ENCODE data around the gene HBB.
A peak's percentile ranks its signal among the peaks of the same experiment; 100 is the strongest.

The HBB gene

DNA sequence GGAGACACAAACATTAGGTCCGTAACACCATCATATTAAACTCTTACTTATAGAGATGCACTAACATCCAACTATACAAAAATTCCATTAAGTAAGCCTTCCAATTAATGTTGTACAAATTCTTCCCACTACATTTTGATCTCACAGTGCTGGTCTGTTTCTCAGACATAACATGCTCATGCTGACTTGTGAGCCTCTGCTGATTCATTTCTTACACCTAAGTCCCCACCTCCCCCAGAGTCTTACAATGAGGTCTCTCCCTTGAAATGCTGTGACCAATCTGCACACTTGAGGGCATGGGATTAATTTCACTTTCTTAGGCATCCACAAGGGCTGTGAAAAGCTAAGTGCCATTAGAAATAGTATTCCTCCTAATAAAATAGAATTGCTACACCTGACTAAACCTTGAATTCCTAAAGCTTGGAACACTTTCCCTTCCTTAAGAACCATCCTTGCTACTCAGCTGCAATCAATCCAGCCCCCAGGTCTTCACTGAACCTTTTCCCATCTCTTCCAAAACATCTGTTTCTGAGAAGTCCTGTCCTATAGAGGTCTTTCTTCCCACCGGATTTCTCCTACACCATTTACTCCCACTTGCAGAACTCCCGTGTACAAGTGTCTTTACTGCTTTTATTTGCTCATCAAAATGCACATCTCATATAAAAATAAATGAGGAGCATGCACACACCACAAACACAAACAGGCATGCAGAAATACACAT, 20.8 kb upstream of the HBB start:
- no peak for DNase-seq (ENCODE audit: low spot score)

DNA sequence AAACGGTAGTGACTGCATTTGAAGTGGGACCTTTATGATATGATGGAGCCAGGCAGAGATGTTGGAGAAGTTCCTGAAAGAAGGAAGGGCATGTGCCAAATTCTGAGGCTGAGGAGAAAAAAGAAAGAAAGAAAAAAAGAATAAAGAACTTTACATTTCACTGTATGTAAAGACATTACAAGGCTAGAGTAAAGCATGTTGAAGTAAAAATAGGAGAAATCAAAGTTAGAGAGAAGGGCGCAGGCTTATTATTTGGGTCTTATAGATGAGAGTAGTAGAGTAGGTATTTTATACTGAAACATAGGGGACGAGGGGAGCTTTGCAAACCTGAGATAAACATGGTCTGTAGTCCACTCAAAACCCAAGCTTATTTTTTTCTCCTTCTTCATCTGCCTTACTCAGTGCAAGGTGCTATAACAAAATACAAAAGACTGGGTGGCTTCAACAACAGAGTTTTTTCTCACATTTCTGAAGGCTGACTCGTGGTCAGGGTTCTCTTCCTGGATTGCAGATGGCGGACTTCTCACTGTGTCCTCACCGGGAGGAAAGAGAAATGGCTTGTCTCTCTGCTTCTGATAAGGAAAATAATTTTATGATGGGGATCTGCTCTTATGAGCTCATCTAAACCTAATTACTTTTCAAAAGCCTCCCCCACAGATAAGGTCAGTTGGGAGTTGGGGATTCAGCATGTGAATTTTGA, 20.1 kb upstream of the HBB start:
- DNase-seq (ENCODE audit: low spot score) = no peak

DNA sequence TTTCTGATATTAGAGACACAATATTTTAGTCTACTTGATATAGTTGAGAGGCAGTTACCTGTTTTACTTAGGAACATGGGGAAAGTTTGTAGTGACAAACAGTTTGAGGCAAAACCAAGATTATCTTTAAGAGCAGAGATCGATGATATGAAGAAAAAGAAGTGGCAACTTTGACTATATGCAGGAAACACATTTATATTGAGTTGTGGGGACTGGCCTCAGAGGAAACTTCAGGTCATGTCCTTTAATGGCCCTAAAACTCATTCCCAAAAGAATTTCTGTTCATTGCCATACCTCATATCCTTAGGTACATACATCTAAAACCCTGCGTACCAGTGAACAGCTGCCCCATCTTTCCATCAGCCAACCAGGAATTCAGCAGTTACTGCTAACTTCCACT, 18.3 kb upstream of the HBB start:
- DNase-seq (ENCODE audit: low spot score) = no peak

DNA sequence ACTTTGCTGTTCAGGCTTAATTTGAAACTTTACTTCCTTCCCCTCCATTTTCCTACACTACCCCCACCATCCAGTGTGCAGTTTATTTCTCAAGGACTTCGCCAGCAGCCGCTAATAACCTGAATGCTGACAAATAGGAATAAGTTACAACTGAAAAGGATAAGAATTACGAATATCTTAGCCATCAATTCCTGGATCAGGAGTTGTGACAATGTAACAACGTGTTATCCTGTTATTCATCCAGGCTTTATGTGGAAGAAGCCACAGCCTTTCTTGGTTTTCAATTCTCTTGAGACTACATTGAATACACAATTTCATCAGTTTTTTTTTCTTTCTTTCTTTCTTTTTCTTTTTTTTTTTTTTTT, 16.9 kb upstream of the HBB start:
- DNase-seq (ENCODE audit: low spot score) = no peak

DNA sequence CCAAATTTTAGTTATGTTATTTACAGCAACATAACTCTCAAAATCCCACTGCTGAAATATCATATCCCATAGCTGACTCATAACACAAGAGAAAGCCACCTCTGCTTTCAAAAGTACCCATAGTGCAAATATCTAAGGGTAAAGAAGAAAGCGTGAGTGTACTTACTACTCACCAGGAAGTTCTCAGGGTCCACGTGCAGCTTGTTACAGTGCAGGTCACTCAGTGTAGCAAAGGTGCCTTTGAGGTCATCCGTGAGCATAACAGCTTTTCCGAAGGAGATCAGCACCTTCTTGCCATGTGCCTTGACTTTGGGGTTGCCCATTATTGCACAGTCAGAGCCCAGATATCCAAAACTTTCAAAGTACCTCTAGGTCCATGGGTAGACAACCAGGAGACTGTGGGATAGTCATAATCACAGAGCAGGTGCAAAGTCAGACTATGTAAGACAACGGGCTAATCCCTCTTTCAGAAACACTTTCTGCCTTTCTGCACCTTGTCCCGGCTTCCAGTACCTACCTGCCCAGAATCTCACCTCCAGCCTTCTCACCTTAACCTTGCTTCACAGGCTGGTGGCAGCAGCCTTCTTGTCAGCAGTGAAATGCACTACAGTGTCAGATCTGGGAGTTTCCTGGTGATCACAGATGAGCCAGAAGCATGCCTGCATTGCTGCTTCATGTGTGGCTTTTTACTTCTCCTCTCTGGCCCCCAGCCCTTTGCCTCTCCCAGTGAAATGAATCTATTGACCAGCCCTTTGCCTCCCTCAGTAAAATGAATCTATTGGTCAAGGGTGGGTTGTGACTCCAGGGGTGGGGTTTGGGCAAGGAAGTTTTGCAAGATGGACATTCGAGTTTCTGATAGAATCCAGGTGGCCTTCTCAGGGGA, 16.3 kb upstream of the HBB start:
- DNase-seq (ENCODE audit: low spot score) = no peak

DNA sequence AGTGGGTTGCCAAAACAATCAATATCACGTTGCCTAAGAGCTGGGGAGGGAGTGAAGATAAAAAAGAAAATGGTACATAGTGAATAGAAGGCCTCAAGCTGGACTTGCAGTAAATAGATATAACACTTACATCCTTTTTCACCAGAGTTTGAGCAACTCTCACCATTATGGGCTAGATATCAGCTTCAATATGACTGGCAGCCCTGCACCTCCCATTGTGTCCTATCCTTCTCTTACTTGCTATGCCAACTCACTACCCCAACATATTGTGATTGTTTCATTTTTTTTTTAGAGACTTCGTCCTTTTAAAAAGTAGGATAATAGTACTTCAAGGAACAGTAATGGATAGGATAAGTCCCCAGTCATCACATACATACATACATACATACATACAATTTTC, 15.3 kb upstream of the HBB start:
- no peak for DNase-seq (ENCODE audit: low spot score)

DNA sequence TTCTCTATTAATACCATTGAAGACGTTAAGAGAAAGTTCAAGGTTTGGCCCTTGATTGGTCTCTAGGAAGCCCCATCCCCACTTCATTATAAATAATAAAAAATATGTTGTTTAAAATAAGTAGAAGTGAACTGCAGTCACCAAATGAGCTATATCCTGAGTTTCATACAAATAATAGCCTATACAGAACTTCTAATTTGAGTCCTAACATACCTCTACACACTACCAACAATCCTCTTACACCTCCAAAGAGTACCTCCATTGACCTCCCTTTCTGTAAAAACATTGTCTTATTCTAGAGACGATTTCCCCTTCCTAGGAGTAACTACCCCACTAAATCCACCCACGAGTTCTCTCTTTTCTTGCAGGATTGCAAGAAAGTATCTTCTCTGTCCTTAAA, 14.6 kb upstream of the HBB start:
- DNase-seq (ENCODE audit: low spot score) = no peak

DNA sequence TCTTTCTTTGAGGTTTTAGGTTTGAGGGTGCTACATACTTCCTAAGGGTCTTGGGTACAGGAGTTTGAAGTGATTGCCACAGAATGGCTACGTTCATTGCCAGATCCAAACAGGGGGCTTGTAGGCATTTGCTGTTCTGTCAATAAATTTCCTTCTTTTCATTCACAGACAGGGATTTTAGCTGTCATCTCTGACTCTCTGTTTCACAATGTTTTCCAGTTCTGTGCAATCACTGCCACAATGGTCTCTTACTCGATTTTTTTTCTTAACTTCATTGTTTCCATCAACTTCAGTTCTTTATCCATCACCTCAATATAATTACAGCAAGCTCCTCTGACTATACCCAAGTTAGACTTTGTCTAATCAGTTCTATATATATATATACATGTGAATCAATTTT, 13.6 kb upstream of the HBB start:
- DNase-seq (ENCODE audit: low spot score) = no peak

DNA sequence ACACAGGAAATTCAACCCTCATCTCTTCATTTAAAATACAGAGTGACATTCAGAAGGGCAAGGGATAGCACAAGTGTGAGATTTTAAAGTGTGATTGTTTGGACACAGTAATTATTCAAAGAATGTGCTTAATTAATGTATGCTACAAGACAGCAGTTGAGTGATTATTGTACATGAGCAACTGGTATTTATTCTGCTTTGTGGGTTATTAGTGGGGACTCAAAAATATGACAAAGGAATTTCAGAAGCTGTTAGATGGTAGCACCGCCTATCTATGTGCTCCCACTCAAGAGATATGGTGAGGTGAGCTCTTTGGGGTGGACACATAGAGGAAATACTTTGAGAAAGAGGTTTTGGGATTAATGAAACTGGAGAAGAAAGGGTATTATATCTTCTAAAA, 13.2 kb upstream of the HBB start:
- DNase-seq (ENCODE audit: low spot score) = no peak

DNA sequence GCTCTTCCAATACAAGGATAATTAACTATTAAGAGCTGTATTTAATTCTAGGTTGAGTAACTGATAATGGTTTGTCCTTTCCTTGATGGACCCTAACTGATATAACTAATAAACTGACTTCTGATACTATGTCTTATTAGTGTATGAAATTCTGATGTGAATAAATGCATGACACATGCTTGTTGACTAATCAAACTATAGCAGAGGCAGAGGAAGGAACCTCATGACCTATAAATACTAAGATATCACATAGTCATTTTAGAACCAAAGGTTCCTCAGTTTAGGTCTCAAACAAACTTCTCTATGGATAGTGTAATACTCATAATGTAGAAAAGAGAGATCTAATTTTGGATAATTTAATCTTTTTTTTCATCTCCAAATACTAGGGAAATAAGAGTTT, 12.2 kb upstream of the HBB start:
- no peak for DNase-seq (ENCODE audit: low spot score)

DNA sequence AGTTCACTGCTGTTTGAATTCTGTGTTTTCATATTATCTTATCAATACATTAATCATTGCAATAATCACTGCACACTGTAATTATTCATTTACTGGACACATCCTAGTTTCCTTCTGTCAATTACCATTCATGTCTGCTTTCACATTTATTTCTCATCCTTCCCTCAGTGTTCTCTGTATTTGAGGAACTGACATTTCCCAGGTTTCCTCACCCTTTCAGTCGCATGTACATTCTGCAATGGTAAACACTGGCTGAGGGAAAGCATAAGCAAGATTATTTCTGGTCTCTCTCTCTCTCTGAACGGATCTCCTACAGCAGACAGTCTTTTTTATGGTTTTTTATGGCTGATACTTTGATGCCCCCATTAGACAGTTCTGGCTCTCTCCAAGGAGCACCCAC, 11.6 kb upstream of the HBB start:
- no peak for DNase-seq (ENCODE audit: low spot score)

DNA sequence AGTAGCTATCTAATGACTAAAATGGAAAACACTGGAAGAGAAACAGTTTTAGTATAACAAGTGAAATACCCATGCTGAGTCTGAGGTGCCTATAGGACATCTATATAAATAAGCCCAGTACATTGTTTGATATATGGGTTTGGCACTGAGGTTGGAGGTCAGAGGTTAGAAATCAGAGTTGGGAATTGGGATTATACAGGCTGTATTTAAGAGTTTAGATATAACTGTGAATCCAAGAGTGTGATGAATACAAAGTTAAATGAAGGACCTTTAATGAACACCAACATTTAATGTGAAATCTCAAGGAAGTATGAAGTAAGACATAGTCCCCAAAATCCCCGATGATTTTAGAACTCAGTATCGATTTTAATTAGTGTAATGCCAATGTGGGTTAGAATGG, 10.5 kb upstream of the HBB start:
- DNase-seq (ENCODE audit: low spot score) = no peak

DNA sequence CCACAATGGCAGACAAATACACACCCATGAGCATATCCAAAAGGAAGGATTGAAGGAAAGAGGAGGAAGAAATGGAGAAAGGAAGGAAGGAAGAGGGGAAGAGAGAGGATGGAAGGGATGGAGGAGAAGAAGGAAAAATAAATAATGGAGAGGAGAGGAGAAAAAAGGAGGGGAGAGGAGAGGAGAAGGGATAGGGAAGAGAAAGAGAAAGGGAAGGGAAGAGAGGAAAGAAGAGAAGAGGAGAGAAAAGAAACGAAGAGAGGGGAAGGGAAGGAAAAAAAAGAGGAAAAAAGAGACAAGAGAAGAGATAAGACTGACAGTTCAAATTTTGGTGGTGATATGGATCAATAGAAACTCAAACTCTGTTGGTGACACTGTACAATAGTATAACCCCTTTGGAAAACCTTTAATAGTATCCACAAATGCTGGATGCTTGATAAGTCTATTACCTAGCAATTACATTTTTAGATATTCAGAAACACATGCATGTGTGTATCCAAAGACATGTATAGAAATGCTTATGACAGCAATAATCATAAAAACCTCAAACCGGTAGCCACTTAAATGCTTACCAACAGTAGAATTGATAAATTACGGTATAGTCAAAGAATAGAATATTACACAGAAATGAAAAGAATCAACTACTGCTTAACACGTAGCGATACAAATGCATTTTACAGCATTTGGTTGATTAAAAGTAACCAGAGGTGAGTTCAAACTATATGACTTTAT, 8.7 kb upstream of the HBB start:
- DNase-seq (ENCODE audit: low spot score) = no peak

DNA sequence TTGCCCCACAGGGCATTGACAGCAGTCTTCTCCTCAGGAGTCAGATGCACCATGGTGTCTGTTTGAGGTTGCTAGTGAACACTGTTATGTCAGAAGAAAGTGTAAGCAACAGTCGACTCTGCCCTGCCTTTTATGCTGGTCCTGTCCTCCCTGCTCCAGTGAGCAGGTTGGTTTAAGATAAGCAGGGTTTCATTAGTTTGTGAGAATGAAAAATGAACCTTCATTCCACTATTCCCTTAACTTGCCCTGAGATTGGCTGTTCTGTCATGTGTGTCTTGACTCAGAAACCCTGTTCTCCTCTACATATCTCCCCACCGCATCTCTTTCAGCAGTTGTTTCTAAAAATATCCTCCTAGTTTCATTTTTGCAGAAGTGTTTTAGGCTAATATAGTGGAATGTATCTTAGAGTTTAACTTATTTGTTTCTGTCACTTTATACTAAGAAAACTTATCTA, 7.5 kb upstream of the HBB start, which contains the start of gene HBD:
TSS of gene HBD (minus strand) at position 103 of the 454 bp plus-strand sequence. CDS start at position 53, 50 bp downstream.
- peak; percentile 39 for DNase-seq (ENCODE audit: low spot score)

DNA sequence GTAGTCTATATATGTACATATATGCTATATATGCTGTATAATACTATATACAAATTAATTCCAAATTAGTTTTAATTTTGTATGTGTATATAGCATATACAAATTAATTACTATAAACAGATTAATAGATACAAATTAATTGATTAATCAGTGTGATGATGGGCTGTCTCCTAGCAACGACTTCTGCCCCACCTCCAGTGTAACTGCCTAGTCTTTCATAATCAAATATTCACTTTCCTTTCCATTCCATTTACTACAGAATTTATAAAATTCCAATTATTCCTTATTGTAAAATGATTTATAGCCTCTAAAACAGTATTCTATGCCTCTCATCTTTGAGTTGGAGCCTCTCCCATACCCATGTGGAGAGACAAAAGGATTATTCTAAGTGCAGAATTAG, 6.4 kb upstream of the HBB start:
- no peak for DNase-seq (ENCODE audit: low spot score)

DNA sequence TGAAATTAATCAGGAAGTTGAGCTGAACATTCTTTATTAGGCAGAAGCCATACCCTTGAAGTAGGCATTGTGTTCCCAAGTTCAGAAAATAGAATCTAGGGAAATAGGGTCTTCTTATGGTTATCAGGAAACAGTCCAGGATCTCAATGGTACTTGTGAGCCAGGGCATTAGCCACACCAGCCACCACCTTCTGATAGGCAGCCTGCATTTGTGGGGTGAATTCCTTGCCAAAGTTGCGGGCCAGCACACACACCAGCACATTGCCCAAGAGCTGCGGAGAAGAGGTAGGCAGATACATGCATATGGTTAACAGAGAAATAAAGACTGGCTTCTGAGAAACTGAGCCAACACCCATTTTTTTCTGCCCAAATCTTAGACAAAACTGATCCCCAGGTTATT, 6.0 kb upstream of the HBB start:
- no peak for DNase-seq (ENCODE audit: low spot score)

DNA sequence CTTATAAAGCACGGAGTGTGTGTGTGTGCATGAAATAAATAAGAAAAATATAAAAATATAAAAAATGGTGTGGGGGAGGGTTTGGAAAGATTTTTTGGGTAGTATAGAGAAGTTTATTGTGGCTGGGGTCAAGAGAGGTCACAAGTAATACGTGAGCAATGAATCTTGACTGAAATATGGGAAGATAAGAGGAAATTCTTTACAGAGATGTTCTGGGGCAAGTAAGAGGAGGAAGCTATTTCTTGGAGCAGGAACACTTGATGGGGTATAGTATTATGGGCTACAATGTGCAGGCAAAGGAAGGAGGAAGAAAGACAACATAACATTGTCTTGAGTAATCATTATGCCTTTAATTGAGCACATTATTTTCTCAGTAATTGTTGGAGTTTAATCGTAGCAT, 5.3 kb upstream of the HBB start:
- DNase-seq (ENCODE audit: low spot score) = no peak

DNA sequence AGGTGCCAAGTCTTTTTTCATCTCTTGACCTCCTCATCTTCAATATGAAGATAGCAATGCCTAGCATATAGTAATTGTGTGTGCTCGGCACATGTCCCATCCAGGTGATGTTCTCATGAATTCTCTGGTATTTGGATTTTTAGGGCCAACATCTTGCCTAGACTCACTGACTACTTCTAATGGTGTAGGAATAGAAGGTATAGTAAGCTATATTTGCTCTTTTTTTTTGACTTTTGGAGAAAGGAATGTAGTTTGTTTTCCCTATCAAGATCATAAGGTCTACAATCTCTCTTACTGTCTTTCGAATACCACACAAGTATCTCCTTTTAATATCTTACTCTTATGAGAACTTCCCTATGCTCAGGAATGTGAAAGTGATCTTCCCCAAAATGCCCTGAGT, 4.2 kb upstream of the HBB start:
- no peak for DNase-seq (ENCODE audit: low spot score)

DNA sequence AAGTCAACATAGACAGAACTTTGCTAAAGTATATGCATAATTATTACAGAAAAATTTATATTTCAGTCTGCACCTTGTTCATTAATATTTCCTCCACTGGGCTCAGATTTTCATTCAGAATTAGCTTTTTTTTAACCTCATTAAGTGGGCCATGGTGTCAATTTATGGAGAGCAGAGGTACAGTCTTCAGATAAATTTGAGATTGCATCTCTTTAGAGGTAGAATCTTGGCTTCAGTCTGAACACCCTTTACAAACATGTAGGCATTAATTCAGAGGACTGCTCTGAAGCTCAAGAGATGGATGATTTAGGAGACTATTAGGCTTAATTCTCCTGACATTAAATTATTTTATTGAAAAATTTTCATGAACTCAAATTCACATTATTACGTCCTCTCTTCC, 3.4 kb upstream of the HBB start:
- DNase-seq (ENCODE audit: low spot score) = no peak

DNA sequence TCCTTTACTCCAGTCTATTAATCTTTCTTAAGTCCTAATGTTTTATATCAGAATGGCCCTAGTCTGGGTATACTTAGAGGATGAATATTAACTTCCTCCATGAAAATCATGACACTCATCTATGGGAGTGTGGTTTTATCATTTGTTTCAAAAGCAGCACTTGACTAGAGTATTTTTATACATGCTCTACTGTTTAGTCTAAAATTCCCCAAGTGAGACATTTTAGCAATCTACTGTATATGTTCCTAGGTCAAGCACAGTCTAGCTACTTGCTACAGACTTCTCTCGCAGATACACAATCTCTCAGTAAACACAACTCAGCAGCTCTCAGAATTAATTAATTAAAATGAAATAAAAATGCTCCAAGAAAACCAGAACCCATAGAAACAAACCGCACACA, 2.9 kb upstream of the HBB start:
- DNase-seq (ENCODE audit: low spot score) = no peak

DNA sequence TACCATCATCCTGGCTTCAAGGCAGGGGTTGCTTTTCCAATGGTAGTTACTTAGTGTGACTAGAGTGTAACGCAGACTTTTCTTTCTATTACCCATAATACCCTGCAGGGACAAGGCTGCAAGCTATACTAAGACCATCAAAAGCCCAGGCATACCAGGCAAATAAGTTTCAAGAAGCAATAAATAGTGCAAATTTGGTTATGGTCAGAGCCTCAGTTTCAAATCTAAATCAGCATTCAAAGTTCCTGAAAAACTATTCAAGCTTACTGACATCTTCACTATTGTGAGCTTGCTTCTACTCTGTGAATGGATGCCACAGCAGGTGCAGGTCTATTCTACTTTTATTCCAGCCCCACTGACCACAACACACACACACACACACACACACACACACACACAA, 2.5 kb upstream of the HBB start:
- no peak for DNase-seq (ENCODE audit: low spot score)

DNA sequence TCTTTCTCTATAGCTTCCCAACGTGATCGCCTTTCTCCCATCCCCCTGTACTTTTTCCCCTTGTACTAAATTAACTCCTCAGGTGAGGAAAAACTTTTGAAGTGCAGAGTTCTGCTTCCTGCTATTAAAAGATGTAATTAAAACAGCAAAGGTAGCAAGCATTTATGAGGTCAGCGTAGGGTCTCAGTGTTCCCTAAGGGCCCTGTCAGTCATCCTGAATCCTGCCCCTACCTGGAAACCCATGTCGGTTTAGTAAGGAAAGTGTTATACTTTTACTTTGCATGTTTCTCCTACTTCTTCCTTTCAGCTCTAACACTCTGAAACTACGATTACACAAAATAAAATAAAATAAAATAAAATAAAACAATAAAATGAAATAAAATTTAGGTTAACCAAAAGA, 1.3 kb upstream of the HBB start:
- no peak for DNase-seq (ENCODE audit: low spot score)

All from GM03348 (cell line).